GM18526 (cell line): Measurements from ENCODE around the gene TAF9.

ENCODE experiments used
- POLR2A ChIP-seq: IDR thresholded peaks from 3 replicates; pipeline ENCODE4 v1.6.1; 2011; ENCODE audit not compliant: insufficient read length; ENCODE audit errors: extremely low read depth

TAF9 gene

DNA sequence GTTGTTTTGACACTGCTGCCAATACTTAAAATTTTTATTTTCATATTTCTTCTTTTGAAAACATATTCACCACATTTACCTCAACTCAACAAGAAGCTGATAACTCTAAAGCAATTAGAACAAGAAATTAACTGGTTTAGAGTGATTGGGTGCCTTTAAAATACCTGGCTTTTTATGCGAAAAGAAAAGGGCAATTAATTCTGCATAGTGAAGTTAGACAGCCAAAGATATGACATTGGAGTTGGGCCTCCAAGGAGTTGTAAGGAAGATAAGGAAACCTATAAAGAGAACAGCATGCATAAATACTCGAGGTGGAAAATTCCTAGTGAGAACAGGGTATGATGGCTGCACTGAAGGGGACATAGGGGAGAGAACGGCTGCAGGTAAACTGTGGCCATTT is 9.6 kb downstream of the TAF9 start:
- TF ChIP-seq POLR2A, result no peak

DNA sequence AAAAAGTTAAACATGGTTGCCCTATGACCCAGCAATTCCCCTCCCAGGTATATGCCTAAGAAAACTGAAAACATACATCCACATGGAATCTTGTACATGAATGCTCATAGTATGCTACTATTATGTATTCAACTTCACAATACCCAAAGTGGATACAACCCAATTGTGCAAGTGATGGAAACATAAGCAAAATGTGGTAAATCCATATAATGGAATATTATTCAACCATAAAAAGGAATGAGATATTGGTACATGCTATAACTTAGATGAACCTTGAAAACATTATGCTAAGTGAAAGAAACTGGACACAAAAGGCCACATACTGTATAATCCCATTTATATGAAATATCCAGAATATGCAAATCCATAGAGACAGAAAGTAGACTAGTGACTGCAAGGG is 18.7 kb downstream of the TAF9 start:
- no peak for TF ChIP-seq POLR2A

DNA sequence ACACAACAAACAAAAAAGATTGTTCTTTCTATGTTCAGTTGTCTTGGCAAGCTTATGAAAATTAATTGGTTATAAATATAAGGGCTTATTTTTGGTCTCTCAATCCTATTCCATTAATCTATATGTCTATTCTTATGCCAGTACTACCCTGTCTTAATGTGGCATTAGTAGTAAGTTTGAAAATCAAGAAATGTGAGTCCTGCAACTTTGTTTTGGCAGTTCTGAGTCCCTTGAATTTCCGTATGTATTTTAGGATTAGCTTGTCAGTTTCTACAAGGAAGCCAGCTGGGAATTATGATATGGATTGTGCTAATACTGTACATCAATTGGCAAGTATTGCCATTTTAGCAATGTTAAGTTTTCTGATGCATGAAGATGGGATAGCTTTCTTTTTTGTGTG is 26.2 kb downstream of the TAF9 start:
- TF ChIP-seq POLR2A, result no peak

DNA sequence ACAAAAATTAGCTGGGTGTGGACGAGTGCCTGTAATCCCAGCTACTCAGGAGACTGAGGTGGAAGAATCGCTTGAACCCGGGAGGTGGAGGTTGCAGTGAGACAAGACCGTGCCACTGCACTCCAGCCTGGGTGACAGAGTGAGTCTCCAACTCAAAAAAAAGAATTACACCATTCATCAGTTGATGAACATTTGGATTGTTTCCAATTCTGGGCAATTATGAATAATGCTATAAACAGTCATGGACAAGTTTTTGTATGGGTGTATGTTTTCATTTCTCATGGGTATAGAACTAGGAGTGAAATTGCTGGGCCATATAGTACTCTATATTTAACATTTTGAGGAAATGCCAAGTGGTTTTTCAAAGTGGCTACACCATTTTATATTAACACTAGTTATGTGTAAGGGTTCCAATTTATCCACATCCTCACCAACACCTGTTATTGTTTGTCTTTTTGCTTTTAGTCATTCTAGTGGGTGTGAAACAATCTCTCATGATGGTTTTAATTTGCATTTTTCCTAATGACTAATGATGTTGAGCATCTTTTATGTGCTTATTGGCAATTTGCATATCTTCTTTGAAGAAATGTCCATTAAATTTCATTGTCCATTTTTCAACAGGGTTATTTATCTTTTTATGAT is 27.7 kb downstream of the TAF9 start:
- TF ChIP-seq POLR2A, result no peak

DNA sequence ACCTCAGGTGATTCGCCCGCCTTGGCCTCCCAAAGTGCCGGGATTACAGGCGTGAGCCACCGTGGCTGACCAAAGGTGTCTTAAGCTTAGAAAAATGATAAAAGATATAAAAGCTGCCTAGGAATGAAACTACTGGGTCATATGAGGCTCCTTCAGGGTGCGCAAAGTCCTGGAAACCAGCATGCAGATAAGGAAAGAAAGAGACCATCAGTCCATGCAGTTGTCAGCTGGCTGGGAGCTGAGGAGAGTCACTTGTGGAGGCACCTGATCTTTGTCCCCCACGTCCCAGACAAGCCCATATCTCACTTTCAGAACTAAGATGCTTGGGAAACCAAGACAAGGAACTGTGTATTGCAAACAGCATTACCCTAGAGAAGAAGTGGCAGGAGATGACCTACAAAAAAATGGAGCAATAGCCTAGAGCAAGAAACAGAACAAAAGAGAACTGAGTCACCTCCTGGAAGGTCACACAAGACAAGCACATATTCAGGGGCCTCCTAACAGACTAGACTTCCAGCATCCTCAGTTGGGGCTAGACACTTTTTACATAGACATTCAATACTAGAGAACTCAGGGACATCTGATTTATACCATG is 33.9 kb downstream of the TAF9 start:
- no peak for TF ChIP-seq POLR2A

DNA sequence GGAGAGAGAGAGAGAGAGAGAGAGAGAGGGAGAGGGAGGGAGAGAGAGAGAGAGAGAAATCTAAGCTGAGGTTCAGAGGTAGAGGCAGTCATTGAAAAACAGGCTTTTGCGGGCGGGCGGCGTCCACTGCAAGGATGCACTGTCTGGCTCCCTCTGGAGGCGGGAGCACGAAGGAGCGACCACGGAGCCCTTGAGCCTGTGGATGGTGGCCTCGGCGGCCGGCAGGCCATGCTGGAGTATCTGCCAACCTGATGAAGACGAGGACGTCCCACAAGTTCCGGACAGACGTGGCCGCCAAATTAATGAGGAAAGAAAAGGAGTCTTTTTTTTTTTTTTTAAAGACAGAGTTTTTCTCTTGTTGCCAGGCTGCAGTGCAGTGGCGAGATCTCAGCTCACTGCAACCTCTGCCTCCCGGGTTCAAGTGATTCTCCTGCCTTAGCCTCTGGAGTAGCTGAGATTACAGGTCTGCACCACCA is 34.5 kb downstream of the TAF9 start:
- TF ChIP-seq POLR2A, result no peak

DNA sequence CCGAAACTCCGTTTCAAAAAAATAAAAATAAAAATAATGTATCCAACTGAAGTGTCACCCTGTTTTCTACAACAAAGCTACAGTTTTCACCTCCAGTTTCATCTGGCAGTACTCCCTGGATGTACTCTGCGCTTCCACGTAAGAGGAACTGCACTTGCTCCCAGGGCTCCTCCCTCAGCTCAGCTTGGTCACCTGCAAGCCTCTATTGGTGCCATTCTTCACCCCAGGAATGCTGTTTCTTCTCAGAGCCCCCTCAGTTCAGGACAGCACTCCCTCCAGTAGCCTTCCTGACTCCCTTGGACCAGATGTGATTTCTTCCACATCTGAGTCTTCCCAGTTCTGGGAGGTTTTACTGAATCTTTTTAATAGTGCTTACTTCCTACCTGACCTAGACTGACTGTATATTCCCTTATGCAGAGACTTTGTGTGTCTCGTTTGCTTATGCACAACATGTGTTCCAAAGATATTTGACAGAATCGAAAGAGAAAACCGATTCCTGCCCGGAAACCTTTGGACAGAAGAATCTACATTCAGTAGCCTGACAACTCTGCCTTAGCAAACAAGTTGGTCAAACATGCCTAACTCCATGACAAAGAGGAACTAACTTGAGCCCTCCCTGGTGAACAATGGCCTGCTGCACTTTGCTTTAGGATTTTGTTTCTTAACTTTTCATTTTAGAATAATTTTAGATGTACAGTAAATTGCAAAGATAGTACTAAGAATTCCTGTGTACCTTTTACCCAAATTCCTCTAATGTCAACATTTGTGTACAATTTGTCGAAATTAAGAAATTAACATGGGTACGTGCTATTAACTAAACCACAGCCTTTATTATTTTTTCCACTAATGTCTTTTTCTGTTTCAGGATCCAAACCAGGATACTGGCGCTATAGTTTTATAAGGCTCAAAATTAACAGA is 37.5 kb downstream of the TAF9 start:
- no peak for TF ChIP-seq POLR2A

DNA sequence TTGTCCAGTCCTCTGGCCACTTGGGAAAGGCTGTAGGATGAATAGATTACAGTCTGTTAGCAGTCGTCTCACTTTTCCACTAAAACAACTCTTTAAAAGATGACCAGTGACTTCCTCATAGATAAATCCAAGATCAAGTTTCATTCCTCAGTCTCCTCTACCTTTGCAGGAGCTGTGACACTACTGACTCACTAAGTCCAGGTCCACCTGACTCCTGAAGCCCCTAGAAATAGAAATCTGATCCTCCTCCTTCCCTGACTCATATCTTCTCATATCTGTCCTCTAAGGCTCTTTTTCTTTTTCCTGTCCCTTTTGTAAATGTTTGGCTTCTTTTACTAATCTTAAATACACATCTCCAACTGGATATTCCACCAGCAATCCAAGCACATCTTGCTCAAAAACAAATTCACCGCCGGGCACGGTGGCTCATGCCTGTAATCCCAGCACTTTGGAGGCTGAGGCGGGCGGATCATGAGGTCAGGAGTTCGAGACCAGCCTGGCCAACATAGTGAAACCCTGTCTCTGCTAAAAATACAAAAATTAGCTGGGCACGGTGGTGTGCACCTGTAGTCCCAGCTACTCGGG is 39.3 kb downstream of the TAF9 start:
- no peak for TF ChIP-seq POLR2A

DNA sequence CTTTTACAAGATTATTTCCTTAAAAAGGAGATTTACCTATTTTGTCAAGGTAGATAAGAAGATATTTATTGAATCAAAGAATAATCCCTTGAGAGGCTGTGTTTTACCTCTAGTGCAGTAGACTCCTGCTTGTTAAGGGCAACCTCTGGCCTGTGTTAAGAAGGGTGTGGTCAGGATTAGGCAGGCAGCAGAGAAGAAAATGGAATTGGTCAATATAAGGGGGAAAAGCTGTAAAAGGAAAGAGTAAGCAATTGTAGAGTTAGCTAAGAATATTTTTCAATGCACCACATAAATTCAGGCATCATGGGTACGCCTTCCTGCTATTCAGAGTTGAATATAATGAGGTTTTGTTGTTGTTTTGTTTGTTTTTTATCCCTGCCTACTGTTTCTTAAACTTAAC is 43.0 kb downstream of the TAF9 start:
- no peak for TF ChIP-seq POLR2A

DNA sequence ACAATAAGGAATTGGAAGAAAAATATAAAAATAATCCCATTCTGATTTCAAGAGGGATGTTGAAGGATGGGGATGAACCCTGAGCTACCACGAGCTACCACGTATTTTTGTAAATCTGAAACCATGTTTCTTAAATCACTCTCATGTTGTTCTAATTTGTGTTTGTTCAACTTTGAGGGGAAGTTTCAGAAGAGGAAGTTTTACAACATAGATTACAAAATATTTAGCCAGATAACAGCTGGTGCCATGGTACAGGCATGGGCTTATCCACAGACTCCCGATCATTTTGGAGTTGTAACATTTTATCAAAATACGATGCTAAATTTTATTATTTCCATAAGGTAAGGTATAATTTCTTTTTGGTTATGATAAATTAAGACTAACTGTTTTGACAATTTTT is 51.9 kb downstream of the TAF9 start:
- no peak for TF ChIP-seq POLR2A

DNA sequence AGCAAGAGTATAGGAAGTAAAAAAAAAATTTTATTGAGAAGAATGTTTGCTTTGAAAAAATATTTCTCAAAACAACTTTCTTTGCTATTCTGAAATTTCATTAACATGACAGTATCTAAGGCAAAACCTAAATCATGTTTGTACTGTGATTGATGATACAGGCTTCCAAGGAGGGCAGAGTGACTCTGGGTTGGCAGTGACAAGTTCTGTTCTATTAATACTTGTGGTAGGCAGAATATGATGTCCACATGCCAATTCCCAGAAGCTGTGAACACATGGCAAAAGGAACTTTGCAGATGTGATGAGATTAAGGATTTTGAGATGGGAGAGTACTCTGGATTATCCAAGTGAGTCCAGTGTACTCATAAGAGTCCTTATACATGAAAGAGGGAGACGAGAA is 53.3 kb downstream of the TAF9 start:
- no peak for TF ChIP-seq POLR2A
